Activated naive CD8-positive, alpha-beta T cell treated with anti-CD3 and anti-CD28 coated beads, Interleukin-2, amount 50 U/mL, for 24 hours (primary cell): ENCODE measurements around the gene DDIT4.
"Not testable (repeated sequence)": the region's sequence is repeated elsewhere in the genome, so short reads cannot be mapped to it uniquely, and the experiment has no call there.

ENCODE experiments used
- ATAC-seq: fragments of 150-1000 bp; cut with Tn5 transposase; one replicate; pipeline ENCODE4 v1.10.0; 2021
- DNase-seq: peaks from one replicate; pipeline ENCODE4 v3.0.0; 2021
- H3K27ac Mint-ChIP-seq: one replicate; pipeline ENCODE4 v1.8.0; 2021; ENCODE audit warnings: mild to moderate bottlenecking, mixed read lengths
- H3K27me3 Mint-ChIP-seq: one replicate; pipeline ENCODE4 v1.8.0; 2021; ENCODE audit warnings: mixed read lengths
- H3K36me3 Mint-ChIP-seq: one replicate; pipeline ENCODE4 v1.8.0; 2021; ENCODE audit warnings: low read depth, mixed read lengths
- H3K4me1 Mint-ChIP-seq: one replicate; pipeline ENCODE4 v1.8.0; 2021; ENCODE audit warnings: mixed read lengths
- H3K4me3 Mint-ChIP-seq: one replicate; pipeline ENCODE4 v1.8.0; 2021; ENCODE audit warnings: mild to moderate bottlenecking, moderate library complexity, mixed read lengths
- H3K9me3 Mint-ChIP-seq: one replicate; pipeline ENCODE4 v1.8.0; 2021; ENCODE audit warnings: mixed read lengths

Gene DDIT4

GRCh38 chr10:72242675-72243074, 31.0 kb upstream of the DDIT4 start:
- Mint-ChIP-seq H3K27ac (peak overlapping the region; percentile 87), H3K36me3 (peaks cover 3% of the 10 kb centered on the region), H3K4me3 (peak overlapping the region; percentile 40), H3K27me3 (no peaks in the 10 kb centered on the region), H3K4me1 (peaks cover 71% of the 10 kb centered on the region), H3K9me3 (no peaks in the 10 kb centered on the region)
- ATAC-seq: peak; percentile 73
- peak; percentile 48 for DNase-seq

- peaks cover 84% of the 10 kb centered on the region for H3K4me1 Mint-ChIP-seq
- no peaks in the 10 kb centered on the region for H3K27me3 Mint-ChIP-seq
- DNase-seq (no peak), ATAC-seq (no peak)
- no peaks in the 10 kb centered on the region for H3K36me3 Mint-ChIP-seq
- no peaks in the 10 kb centered on the region for H3K9me3 Mint-ChIP-seq
- H3K27ac Mint-ChIP-seq: peak overlapping the region; percentile 65
- H3K4me3 Mint-ChIP-seq: no peak overlapping the region
Measured at GRCh38 chr10:72243822-72244437, 29.8 kb upstream of the DDIT4 start.

- Mint-ChIP-seq H3K27ac (peak overlapping the region; percentile 65), H3K4me3 (no peak overlapping the region), H3K27me3 (no peaks in the 10 kb centered on the region), H3K9me3 (no peaks in the 10 kb centered on the region), H3K36me3 (no peaks in the 10 kb centered on the region), H3K4me1 (peaks cover 87% of the 10 kb centered on the region)
- DNase-seq (no peak), ATAC-seq (no peak)
Measured at GRCh38 chr10:72244573-72245038, 29.1 kb upstream of the DDIT4 start.

- no peaks in the 10 kb centered on the region for H3K27me3 Mint-ChIP-seq
- DNase-seq: no peak
- peak overlapping the region; percentile 17 for H3K4me3 Mint-ChIP-seq
- H3K9me3 Mint-ChIP-seq: no peaks in the 10 kb centered on the region
- no peak for ATAC-seq
- H3K36me3 Mint-ChIP-seq: no peaks in the 10 kb centered on the region
- H3K4me1 Mint-ChIP-seq: peaks cover 90% of the 10 kb centered on the region
- H3K27ac Mint-ChIP-seq: peak overlapping the region; percentile 88
Measured at GRCh38 chr10:72245949-72246525, 27.7 kb upstream of the DDIT4 start.

GRCh38 chr10:72248468-72249151, 25.1 kb upstream of the DDIT4 start:
- DNase-seq (peak; percentile 73), ATAC-seq (peak; percentile 90)
- no peaks in the 10 kb centered on the region for H3K36me3 Mint-ChIP-seq
- H3K27ac Mint-ChIP-seq: peak overlapping the region; percentile 94
- peaks cover 85% of the 10 kb centered on the region for H3K4me1 Mint-ChIP-seq
- H3K4me3 Mint-ChIP-seq: peak overlapping the region; percentile 77
- H3K9me3 Mint-ChIP-seq: no peaks in the 10 kb centered on the region
- H3K27me3 Mint-ChIP-seq: no peaks in the 10 kb centered on the region

- H3K36me3 Mint-ChIP-seq, DNase-seq, ATAC-seq, H3K9me3 Mint-ChIP-seq, H3K27me3 Mint-ChIP-seq: not testable (repeated sequence)
- Mint-ChIP-seq H3K4me1 (peaks cover 84% of the 10 kb centered on the region), H3K27ac (peak overlapping the region; percentile 94), H3K4me3 (peak overlapping the region; percentile 77)
Measured at GRCh38 chr10:72249176-72249862, 24.4 kb upstream of the DDIT4 start.

- Mint-ChIP-seq H3K9me3 (no peaks in the 10 kb centered on the region), H3K4me3 (peak overlapping the region; percentile 38), H3K4me1 (peaks cover 84% of the 10 kb centered on the region), H3K27ac (peak overlapping the region; percentile 73), H3K27me3 (no peaks in the 10 kb centered on the region), H3K36me3 (no peaks in the 10 kb centered on the region)
- ATAC-seq (no peak), DNase-seq (no peak)
Measured at GRCh38 chr10:72250666-72251065, 23.1 kb upstream of the DDIT4 start.

- no peaks in the 10 kb centered on the region for H3K9me3 Mint-ChIP-seq
- H3K36me3 Mint-ChIP-seq: no peaks in the 10 kb centered on the region
- H3K27me3 Mint-ChIP-seq: no peaks in the 10 kb centered on the region
- no peak for DNase-seq
- peaks cover 86% of the 10 kb centered on the region for H3K4me1 Mint-ChIP-seq
- no peak for ATAC-seq
- H3K27ac Mint-ChIP-seq: no peak overlapping the region
- no peak overlapping the region for H3K4me3 Mint-ChIP-seq
Measured at GRCh38 chr10:72251635-72252034, 22.1 kb upstream of the DDIT4 start.

- no peaks in the 10 kb centered on the region for H3K27me3 Mint-ChIP-seq
- H3K36me3 Mint-ChIP-seq: no peaks in the 10 kb centered on the region
- no peak for ATAC-seq
- H3K9me3 Mint-ChIP-seq: no peaks in the 10 kb centered on the region
- no peak for DNase-seq
- no peak overlapping the region for H3K4me3 Mint-ChIP-seq
- H3K4me1 Mint-ChIP-seq: peaks cover 83% of the 10 kb centered on the region
- peak overlapping the region; percentile 49 for H3K27ac Mint-ChIP-seq
Measured at GRCh38 chr10:72252972-72253371, 20.8 kb upstream of the DDIT4 start.

GRCh38 chr10:72253578-72253977, 20.1 kb upstream of the DDIT4 start:
- peak overlapping the region; percentile 49 for H3K27ac Mint-ChIP-seq
- H3K36me3 Mint-ChIP-seq: no peaks in the 10 kb centered on the region
- no peaks in the 10 kb centered on the region for H3K9me3 Mint-ChIP-seq
- H3K27me3 Mint-ChIP-seq: no peaks in the 10 kb centered on the region
- ATAC-seq (no peak), DNase-seq (no peak)
- H3K4me3 Mint-ChIP-seq: no peak overlapping the region
- H3K4me1 Mint-ChIP-seq: peaks cover 79% of the 10 kb centered on the region

GRCh38 chr10:72254813-72255568, 18.7 kb upstream of the DDIT4 start:
- Mint-ChIP-seq H3K4me1 (peaks cover 82% of the 10 kb centered on the region), H3K36me3 (no peaks in the 10 kb centered on the region), H3K27me3 (no peaks in the 10 kb centered on the region), H3K9me3 (no peaks in the 10 kb centered on the region), H3K27ac (peak overlapping the region; percentile 63), H3K4me3 (peak overlapping the region; percentile 50)
- peak; percentile 35 for ATAC-seq
- DNase-seq: peak; percentile 56

GRCh38 chr10:72255977-72256729, 17.6 kb upstream of the DDIT4 start:
- H3K9me3 Mint-ChIP-seq: no peaks in the 10 kb centered on the region
- no peaks in the 10 kb centered on the region for H3K36me3 Mint-ChIP-seq
- no peak for DNase-seq
- ATAC-seq: peak; percentile 9
- H3K4me1 Mint-ChIP-seq: peaks cover 83% of the 10 kb centered on the region
- peaks cover 1% of the 10 kb centered on the region for H3K27me3 Mint-ChIP-seq
- H3K27ac Mint-ChIP-seq: peak overlapping the region; percentile 91
- H3K4me3 Mint-ChIP-seq: peak overlapping the region; percentile 37

- peaks cover 87% of the 10 kb centered on the region for H3K4me1 Mint-ChIP-seq
- DNase-seq (no peak), ATAC-seq (no peak)
- peaks cover 1% of the 10 kb centered on the region for H3K27me3 Mint-ChIP-seq
- peak overlapping the region; percentile 27 for H3K4me3 Mint-ChIP-seq
- no peaks in the 10 kb centered on the region for H3K36me3 Mint-ChIP-seq
- no peaks in the 10 kb centered on the region for H3K9me3 Mint-ChIP-seq
- H3K27ac Mint-ChIP-seq: peak overlapping the region; percentile 91
Measured at GRCh38 chr10:72257051-72257892, 16.5 kb upstream of the DDIT4 start.
